GM12878 (cell line): ENCODE measurements around the gene DNAH8. TPM values are rescaled to one million over a fixed set of nuclear protein-coding genes. Genes with fewer than 3 reads are reported as not detected.

ENCODE experiments used
- ATAC-seq: fragments of 200-7000 bp; cut with Tn5 transposase; 3 replicates; pipeline ENCODE4 v1.9.1; 2020; ENCODE audit warnings: mild to moderate bottlenecking, moderate library complexity
- BruUV-seq: library from RNA; stranded (reverse); fragments of 400-500 nt; replicated peaks from 2 replicates; lab custom pipeline; 2021; lab: Mats Ljungman, UMichigan
- CTCF ChIA-PET: fragments of 300-600 bp; sonication (Branson Sonifier 250); formaldehyde crosslinking; extraction: SDS; loops from one replicate; lab custom pipeline; 2021; ENCODE audit warnings: inconsistent platforms; lab: Yijun Ruan, JAX
- POLR2A ChIA-PET: fragments of 350-600 bp; formaldehyde crosslinking; extraction: SDS; loops from one replicate; lab custom pipeline; 2021; ENCODE audit warnings: inconsistent platforms; lab: Charles Lee
- RAD21 ChIA-PET: fragments of 300-600 bp; sonication (Branson Sonifier 250); formaldehyde crosslinking; loops from one replicate; lab custom pipeline; 2023; ENCODE audit warnings: antibody characterized with exemption; ENCODE audit not compliant: unreplicated experiment; lab: Charles Lee
- SMC1A ChIA-PET: fragments of 300-600 bp; sonication (Branson Sonifier 250); formaldehyde crosslinking; loops from one replicate; lab custom pipeline; 2023; ENCODE audit not compliant: unreplicated experiment, uncharacterized antibody; lab: Charles Lee
- DNase-seq: peaks from one replicate; pipeline ENCODE4 v3.0.0-alpha.2; 2011; ENCODE audit warnings: low read depth, low spot score
- FAIRE-seq: peaks from 3 replicates; lab custom pipeline; 2011; peaks lifted over from hg19 to GRCh38; lab: Jason Lieb, UNC
- H2AFZ ChIP-seq: 2 replicates; pipeline ENCODE4 v1.6.0; 2011; ENCODE audit warnings: low read depth, low read length, control low read depth; ENCODE audit not compliant: control insufficient read depth
- H3K27ac ChIP-seq: 2 replicates; pipeline ENCODE4 v1.5.1; 2011; ENCODE audit warnings: control low read depth; ENCODE audit not compliant: control insufficient read depth, insufficient read depth
- H3K27me3 ChIP-seq, 2 experiments: replicated peaks in 1 of 2; 2 replicates each; pipeline versions ENCODE4 v1.6.0 to v1.6.1; 2011; ENCODE audit warnings: low read length in 1 of 2; ENCODE audit not compliant: control insufficient read depth in 2 of 2, insufficient read depth in 2 of 2
- H3K36me3 ChIP-seq, 2 experiments: 2 replicates each; pipeline ENCODE4 v1.5.1; 2011; ENCODE audit warnings: low read length in 1 of 2; ENCODE audit not compliant: control insufficient read depth in 2 of 2, insufficient read depth in 2 of 2
- H3K4me1 ChIP-seq: 2 replicates; pipeline ENCODE4 v1.6.1; 2011; ENCODE audit warnings: mild to moderate bottlenecking, low read length, moderate library complexity, mixed read lengths; ENCODE audit not compliant: control insufficient read depth, insufficient read depth
- H3K4me2 ChIP-seq: 2 replicates; pipeline ENCODE4 v1.6.0; 2011; ENCODE audit warnings: control low read depth; ENCODE audit not compliant: control insufficient read depth, insufficient read depth
- H3K4me3 ChIP-seq: fragments of 200-600 bp; sonication (generic); 2 replicates; pipeline ENCODE4 v1.5.1; 2016
- H3K79me2 ChIP-seq: 2 replicates; pipeline ENCODE4 v1.6.0; 2011; ENCODE audit warnings: low read length; ENCODE audit not compliant: control insufficient read depth, insufficient read depth
- H3K9ac ChIP-seq: 2 replicates; pipeline ENCODE4 v1.8.0; 2011; ENCODE audit warnings: low read length, control low read depth, mixed read lengths; ENCODE audit not compliant: control insufficient read depth, insufficient read depth
- H3K9me3 ChIP-seq: replicated peaks from 3 replicates; pipeline ENCODE4 v1.5.1; 2011; ENCODE audit warnings: mild to moderate bottlenecking, low read length; ENCODE audit not compliant: control insufficient read depth, insufficient read depth
- H4K20me1 ChIP-seq: 2 replicates; pipeline ENCODE4 v1.6.0; 2011; ENCODE audit not compliant: control insufficient read depth, insufficient read depth
- CHD4 ChIP-seq: fragments of 200-600 bp; sonication (generic); IDR thresholded peaks from 2 replicates; pipeline ENCODE4 v1.6.1; 2016; ENCODE audit warnings: mild to moderate bottlenecking
- TBL1XR1 ChIP-seq: IDR thresholded peaks from 2 replicates; pipeline ENCODE4 v1.6.1; 2012; ENCODE audit warnings: low read depth, low read length, improper control_type of control experiment
- WGBS: methylation state at CpG from one replicate; pipeline ENCODE4 v1.1.6; 2016; ENCODE audit warnings: low lambda C conversion rate; ENCODE audit not compliant: insufficient replicate concordance, insufficient coverage; ENCODE audit errors: missing lambda C conversion rate; 5-methylcytosine and 5-hydroxymethylcytosine counted together
- in situ Hi-C: fragments of 300-500 bp; cut with MboI; formaldehyde crosslinking; loops from 9 replicates; pipeline ENCODE4 v1.14.3; 2018; ENCODE audit warnings: mixed read lengths
- intact Hi-C: fragments of 100-400 bp; cut with micrococcal nuclease; formaldehyde crosslinking; loops from one replicate; pipeline ENCODE4 v1.14.2; 2022; ENCODE audit not compliant: unreplicated experiment
- polyA plus RNA-seq, 11 experiments: library from polyadenylated mRNA; depleted of rRNA in 4 of 11; unstranded in 6 of 11; stranded (reverse) in 5 of 11; fragments of >200 nt; fragmentation: Nextera tagmentation in 4 of 11; fragmentation: Illumina TruSeq in 1 of 11; extraction: Ambion mirVana in 4 of 11; extraction: Trizol in 1 of 11; gene quantifications; 1 replicate in 1 of 11; 2 replicates in 10 of 11; pipeline versions ENCODE4 v1.2.1 to v1.2.3, GENCODE V29; 2011 to 2016; ENCODE audit warnings: inconsistent platforms in 2 of 11, missing spikeins in 2 of 11, low read depth in 1 of 11
- total RNA-seq, 4 experiments: library from RNA; depleted of rRNA in 3 of 4; stranded (reverse); fragments of >200 nt in 3 of 4; fragmentation: Illumina TruSeq in 1 of 4; extraction: Trizol in 1 of 4; gene quantifications; 2 replicates each; pipeline versions ENCODE4 v1.2.1 to v1.2.3, GENCODE V29; 2013 to 2021
- TF ChIP-seq, protein P1 (sequence below): fragments of 450-650 bp; formaldehyde crosslinking; IDR thresholded peaks from 2 replicates; pipeline ENCODE4 v1.5.0; 2022; ENCODE audit warnings: mild to moderate bottlenecking, missing genetic modification characterization

Gene DNAH8
- total and polyA plus RNA-seq, 10 of the 15 experiments (the other 5 are each of a cell fraction or from before 2014, with no cell fraction given): 0.02 to 0.34 (median 0.10) TPM; not detected in 3

DNA sequence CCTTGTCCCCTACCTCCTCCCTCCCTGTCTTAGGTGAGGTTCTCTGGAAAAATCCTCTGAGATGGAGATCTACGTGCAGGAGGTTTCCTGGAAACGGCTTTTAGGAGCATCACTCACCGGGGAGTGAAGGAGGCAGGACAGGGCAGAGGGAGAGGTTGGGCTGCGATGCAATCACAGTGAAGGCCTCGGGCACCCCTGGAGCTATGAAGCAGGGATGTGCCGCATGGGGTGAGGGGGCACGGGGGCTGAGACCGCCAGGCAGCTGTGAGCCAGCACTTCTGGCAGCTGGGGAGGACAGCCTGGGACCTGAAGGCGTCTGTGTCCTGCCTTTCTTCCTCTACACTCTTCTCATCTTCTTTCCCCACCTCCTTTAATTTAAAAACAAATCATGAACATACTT, 320.6 kb downstream of the DNAH8 start:
- no peak for ATAC-seq
- H3K4me3 ChIP-seq: no peak overlapping the region

More for the DNA sequence above, 320.6 kb downstream of the DNAH8 start:
- Histone ChIP-seq H3K27ac (no peak overlapping the region), H3K9me3 (no peaks in the 10 kb centered on the region; the same call in 2 of the 3 replicates), H3K27me3 (peaks cover 0 to 4% of the 10 kb centered on the region in 2 experiments; a peak in 2 of 4 replicates), H2AFZ (no peak overlapping the region), H3K4me2 (no peak overlapping the region), H3K4me1 (peaks cover 5% of the 10 kb centered on the region), H3K9ac (no peak overlapping the region), H3K79me2 (no peaks in the 10 kb centered on the region), H4K20me1 (no peaks in the 10 kb centered on the region; the same call in 1 of the 2 replicates), H3K36me3 (no peaks in the 10 kb centered on the region)
- ChIA-PET CTCF (no interaction called here), RAD21 (no interaction called here), POLR2A (no interaction called here), SMC1A (no interaction called here)
- intact Hi-C loops: no loop called here
- no peak for DNase-seq
- no peak for TF ChIP-seq CHD4
- no peak for TF ChIP-seq TBL1XR1
- TF ChIP-seq, protein P1, sequence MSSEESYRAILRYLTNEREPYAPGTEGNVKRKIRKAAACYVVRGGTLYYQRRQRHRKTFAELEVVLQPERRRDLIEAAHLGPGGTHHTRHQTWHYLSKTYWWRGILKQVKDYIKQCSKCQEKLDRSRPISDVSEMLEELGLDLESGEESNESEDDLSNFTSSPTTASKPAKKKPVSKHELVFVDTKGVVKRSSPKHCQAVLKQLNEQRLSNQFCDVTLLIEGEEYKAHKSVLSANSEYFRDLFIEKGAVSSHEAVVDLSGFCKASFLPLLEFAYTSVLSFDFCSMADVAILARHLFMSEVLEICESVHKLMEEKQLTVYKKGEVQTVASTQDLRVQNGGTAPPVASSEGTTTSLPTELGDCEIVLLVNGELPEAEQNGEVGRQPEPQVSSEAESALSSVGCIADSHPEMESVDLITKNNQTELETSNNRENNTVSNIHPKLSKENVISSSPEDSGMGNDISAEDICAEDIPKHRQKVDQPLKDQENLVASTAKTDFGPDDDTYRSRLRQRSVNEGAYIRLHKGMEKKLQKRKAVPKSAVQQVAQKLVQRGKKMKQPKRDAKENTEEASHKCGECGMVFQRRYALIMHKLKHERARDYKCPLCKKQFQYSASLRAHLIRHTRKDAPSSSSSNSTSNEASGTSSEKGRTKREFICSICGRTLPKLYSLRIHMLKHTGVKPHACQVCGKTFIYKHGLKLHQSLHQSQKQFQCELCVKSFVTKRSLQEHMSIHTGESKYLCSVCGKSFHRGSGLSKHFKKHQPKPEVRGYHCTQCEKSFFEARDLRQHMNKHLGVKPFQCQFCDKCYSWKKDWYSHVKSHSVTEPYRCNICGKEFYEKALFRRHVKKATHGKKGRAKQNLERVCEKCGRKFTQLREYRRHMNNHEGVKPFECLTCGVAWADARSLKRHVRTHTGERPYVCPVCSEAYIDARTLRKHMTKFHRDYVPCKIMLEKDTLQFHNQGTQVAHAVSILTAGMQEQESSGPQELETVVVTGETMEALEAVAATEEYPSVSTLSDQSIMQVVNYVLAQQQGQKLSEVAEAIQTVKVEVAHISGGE (CRISPR knock-in tag): no peak
- no peak for FAIRE-seq
- in situ Hi-C loops: no loop called here
- WGBS: 27% methylated on average over 9 of the region's 9 CpGs
- no TSS peak for BruUV-seq
